Mucosa of gallbladder (tissue), 1 donor: ENCODE results near the gene PI4KB. TPM values are rescaled to one million over a fixed set of nuclear protein-coding genes. Genes with fewer than 3 reads are reported as not detected.
A peak's percentile ranks its signal among the peaks of the same experiment; 100 is the strongest.

Experiments
- DNase-seq: peaks from one replicate; pipeline ENCODE4 v3.0.0-alpha.2; 2020; ENCODE audit warnings: low spot score
- total RNA-seq: library from RNA; stranded (reverse); gene quantifications from one replicate; pipeline ENCODE4 v1.2.1, GENCODE V29; 2021
- donor health status: DM: no; HTN: no; CAD: no.

Gene PI4KB
- total RNA-seq, 1 donor from 2014 or later: 71.4 TPM

DNA sequence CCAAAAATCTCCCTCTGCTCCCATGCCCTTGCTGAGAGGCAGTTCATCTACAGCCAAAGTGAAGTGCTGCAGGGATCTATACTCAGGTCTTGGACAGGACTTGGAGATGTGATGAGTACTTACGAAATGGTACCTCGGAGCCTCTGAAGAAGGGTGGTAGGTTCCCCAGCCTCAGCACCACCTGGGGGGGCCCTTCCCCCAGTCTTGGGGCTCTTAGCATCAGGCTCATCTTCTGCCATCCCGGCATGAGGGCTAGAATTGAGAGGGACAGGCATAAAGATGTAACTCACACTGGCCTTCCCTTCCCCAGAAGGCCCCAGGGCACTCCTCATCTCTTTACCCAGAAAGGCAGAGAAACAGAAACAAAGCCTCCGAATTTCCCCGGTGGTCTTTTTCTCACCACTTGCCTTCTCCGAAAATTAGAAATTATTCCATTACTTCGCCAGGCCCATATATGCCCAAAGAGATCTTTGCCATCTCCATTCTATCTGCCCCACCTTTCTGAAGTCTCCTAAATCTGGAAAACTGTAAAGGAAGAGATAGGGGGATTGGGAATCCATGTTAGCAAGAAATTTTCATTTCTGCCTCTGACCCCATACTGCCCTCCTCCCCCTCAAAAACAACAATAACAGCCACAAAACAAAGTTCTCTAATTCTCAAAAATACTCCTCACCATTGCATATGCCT lies 19.0 kb upstream of the PI4KB start:
- no peak for DNase-seq

GRCh38 chr1:151344291-151344690 lies 17.1 kb upstream of the PI4KB start:
- DNase-seq: no peak

DNA sequence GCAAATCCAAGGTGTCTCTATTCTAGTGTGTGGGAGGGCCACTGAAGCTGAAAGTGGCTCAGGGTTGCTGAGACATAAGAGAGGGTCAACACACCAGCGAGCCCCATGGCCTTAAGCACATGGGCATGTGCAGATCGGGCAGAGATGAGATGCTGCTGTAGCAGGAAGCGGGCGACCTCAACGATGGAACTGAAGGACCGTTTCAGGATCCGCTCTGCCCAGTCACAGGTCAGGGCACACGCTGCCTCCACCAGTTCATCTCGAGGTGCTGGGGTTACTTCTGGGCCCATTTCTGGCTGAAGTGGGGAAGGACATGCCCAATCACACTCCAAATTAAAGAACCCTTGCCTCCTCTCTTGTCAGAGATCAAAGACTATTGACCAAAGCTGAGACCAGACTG lies 16.4 kb upstream of the PI4KB start:
- no peak for DNase-seq

DNA sequence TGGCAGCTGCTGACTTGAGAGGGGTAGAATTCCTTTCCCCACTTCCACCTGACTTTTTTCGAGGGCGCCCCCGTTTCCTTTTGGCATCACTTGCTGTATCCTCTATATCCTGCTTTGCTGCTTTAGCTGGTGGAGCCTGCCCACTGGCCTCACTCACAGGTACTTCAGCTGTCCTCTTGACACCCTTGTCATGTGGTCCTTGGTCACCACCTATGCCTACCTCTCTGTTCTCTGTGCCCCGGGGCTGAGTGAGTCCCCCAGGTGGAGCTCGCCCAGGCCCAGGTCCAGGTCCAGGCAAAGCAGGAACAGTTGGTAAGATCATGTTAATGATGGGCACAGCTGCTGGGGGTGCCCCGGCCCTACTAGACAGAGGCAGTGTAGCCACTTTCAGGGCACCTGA lies 15.4 kb upstream of the PI4KB start:
- DNase-seq: no peak

DNA sequence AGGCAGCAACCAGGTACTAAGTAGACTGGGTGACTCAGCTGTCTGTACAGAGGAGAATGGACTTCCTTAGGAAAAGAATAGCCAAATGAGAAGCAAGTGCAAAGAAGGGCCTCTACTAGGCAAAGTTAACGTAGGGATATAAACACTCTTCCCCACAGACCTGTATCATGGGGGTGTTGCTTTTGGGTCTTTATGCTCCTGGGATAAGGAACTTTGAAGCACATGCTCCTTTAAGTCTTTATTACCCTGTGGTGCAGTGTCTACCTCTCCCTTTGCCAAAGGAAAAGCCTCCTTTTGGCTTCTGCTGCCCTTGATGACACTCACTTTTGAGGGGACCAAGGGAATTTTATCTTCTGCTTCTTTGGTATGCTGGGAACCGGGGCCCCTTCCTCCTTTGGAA lies 14.8 kb upstream of the PI4KB start:
- no peak for DNase-seq

DNA sequence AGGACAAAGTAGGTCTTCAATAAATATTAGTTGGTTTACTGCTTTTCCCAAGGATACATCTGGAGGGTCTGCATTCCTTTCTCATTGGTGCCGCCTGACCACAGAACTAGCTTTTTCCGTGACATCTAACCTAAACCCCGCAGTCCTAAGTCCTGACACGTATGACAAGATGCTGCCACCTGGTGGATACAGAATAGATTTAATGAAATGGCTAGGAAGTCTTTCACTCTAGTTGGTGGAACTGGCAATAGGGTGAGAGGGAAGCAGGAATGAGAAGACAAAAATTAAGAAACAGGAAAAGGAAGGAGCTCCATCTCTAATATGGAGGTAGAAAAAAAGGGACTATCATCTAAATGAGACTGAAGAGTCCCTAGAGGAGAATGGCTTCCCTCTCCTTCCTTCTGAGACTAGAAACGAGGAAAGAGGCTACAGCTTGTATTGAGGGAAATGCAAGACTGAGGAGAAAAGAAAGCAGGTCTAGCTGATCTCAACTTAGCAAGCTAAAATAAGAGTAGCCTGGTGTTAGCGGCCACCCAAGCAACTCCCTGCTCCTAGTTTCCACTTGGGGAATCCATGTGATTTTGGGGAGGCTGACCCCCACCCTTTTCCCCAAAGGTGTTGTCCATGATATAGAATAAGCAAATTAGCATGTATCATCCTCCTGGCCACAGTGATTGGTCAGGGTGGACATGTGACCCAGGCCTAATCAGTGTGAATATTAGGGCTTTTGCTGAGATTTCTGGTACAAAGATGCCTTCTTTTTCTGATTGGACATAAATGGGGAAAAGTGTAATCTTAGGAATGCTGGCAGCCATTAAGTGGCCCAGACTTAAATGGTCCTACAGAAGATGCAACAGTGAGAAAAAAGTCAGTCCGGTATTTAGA lies 13.9 kb upstream of the PI4KB start:
- peak; percentile 66 for DNase-seq

DNA sequence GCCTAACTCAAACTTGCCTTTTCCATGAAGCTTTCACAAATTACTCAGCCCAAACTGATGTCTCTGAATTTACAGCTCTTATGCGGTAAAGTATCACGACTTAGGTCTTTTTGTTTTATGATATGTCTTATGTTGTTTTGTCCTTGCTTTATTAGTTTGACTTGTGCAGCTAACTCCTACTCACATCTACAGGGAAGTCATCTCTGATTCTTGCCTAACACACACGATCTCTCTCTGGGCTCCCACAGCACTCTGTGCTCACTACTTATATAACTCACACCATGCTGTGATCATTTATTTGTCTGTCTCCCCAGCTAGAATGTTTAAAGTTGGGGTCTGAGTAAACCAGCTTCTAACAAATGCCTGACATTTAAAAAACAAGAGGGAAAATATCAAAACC lies 9.3 kb upstream of the PI4KB start:
- no peak for DNase-seq

DNA sequence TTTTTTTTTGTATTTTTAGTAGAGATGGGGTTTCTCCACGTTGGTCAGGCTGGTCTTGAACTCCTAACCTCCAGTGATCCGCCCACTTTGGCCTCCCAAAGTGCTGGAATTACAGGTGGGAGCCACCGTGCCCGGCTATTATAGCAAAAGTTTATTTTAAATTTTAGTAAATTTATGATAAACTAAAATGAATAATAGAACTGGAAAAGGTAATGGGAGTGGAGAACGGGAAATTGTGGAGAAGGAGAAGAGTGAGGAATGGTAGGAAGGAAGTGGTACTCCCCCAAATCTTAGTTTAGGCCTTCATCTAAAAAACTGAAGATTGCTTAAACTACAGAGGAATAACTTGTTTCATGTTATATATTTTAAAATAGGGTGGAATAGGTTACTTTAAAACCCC lies 7.6 kb upstream of the PI4KB start:
- DNase-seq: no peak

DNA sequence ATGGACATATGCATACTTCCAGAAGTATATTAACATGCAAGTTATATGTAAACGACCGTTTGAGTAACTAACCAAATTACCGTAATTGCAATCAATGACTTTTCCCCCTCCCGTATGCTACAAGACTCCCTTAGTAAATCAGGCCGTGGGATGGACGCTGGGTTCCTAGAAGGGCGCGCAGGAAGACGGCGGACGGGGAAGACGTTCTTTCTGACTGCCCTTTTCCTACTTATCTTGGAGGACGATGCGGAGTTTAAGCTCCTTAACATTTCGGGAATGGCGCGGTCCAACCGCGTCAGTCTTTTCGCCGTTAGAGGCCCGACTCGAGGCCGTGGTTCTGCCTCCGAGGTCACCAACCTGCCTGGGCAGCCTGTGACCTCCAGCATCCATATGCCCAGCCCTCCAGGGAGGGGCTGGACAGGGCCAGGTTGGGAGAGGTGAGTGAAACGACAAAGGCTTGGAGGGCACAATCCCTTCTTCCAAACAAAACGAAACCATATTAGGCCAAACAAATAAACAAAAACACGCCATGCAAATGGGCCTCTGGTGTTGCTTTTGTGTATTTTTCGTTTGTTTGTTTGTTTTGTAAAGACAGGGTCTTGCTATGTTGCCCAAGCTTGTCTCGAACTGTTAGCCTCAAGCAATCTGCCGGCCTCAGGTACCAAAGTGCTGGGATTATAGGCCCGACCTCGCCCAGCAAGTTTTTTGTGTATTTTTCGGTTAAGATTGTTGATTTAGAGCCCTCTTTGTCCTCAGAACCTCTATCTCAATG lies 873 bp upstream of the PI4KB start:
- DNase-seq: no peak

GRCh38 chr1:151326619-151327222 lies 495 bp downstream of the PI4KB start:
- DNase-seq: peak; percentile 43

DNA sequence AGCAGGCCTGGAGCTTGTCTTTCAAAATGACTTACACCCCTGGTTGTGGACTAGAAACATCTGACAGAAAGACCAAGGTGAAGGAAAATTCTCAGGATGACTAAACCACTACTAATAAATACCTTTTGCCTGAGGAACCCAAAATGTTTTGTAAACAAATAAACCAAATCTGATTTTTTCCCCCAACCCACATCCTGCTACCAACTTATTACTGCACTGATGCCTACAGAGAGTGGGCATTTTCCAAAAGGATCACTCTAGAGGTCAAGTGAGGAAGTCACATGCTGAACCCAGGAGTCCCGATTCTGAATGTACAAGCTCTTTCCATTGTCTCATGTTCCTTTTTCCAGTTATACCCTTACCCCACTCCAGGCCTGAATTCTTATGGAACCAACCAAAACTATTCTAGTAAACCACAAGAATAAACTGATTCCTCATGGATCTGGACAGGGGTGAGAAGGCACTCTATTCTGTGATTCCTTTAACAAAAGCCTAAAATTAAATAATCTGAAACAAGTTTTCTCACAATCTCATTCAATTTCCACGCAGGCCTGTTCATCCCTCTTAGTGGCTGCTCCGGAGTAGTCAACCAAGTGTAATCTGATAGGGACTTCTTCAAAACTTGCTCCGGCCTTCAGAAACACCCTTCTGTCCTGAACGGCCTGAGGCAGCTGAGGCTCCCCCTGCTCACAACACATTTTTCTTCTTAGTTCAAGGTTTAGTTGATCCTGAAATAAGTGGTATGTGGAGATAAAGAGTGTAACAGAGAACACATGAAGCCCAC lies 1.4 kb downstream of the PI4KB start:
- DNase-seq: no peak

GRCh38 chr1:151325231-151325630 lies 2.0 kb downstream of the PI4KB start:
- DNase-seq: no peak

DNA sequence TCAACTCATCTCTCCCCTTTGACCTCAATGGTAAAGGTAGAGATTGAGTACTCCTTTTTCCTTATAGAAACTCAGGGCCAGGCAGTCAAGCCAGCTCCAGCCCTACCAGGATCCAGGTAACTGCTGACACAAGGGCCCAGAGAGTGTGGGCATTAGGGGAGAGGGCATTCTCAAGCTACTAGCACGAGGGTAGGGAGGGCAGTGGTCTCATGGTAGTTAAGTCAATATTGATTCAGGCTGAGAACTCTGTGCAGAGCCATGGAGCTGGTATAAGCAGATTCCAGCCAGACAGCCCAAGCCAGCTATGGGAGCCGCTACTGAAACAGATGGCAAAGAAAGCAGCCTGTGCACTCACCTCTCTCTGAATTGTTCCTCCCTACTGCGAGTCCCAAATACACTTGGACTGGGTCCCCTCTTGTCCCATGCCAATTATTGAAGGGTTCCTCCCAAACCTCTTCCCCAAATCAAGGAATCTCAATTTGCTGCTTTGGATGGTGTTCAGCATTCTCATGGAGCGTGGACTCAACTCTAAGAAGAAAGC lies 2.8 kb downstream of the PI4KB start:
- no peak for DNase-seq

- DNase-seq: no peak
Observed at GRCh38 chr1:151318975-151319374, 8.2 kb downstream of the PI4KB start.

GRCh38 chr1:151315565-151316235 lies 11.5 kb downstream of the PI4KB start:
- DNase-seq: no peak

- peak; percentile 70 for DNase-seq
Observed at GRCh38 chr1:151314137-151314875, 12.9 kb downstream of the PI4KB start.

DNA sequence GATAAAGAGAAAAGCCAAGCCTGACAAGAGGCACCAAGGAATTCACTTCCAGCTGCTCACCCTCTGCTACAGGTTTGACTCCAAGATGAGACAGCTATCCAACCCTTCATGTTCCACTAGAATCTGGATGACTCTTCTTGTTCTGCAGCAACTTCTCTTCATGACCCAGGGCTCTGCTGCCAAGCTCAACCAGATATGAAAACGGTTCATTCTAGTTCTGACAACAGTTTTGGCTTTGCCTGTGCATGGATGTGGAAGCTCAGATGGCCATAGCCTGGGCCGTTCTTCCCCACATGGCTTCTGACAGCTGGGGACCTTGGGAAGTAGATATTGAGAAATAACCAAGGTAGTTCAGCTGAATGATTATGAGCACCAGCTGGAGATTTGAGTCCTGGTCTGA lies 13.7 kb downstream of the PI4KB start:
- no peak for DNase-seq

- no peak for DNase-seq
Observed at GRCh38 chr1:151312826-151313225, 14.4 kb downstream of the PI4KB start.

DNA sequence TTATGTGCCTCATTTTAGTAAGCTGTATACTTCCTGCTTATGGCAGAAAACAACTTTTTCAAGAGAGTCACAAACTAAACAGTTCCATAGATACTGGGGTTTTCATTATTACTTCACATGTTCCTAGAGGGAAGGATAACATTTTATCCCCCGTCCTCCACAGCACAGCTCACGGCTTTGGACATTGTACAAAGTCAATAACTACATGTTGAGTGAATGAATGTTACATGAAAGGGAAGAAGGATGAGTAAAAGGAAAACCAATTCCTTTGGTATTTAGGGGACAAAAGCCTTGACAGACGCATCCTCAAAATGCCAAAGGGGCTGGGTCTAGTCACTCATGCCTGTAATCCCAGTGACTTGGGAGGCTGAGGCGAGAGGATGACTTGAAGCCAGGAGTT lies 14.8 kb downstream of the PI4KB start:
- no peak for DNase-seq
